Astrocyte (in vitro differentiated cells and primary cell): ENCODE results near the gene ACADSB. TPM values are rescaled to one million over a fixed set of nuclear protein-coding genes. Genes with fewer than 3 reads are reported as not detected.

Experiments
- DNase-seq: peaks from one replicate; pipeline ENCODE4 v3.0.0-alpha.2; 2010; ENCODE audit warnings: low read depth
- FAIRE-seq: peaks from 2 replicates; lab custom pipeline; 2011; peaks lifted over from hg19 to GRCh38; lab: Jason Lieb, UNC
- H2AFZ ChIP-seq: 2 replicates; pipeline ENCODE4 v1.6.0; 2012; ENCODE audit warnings: low read depth, low read length, inconsistent platforms
- H3K27ac ChIP-seq: 2 replicates; pipeline ENCODE4 v1.5.1; 2011; ENCODE audit warnings: low read depth, low read length, inconsistent platforms
- H3K27me3 ChIP-seq: 2 replicates; pipeline ENCODE4 v1.6.0; 2011; ENCODE audit warnings: low read length, inconsistent platforms; ENCODE audit not compliant: insufficient read depth
- H3K36me3 ChIP-seq: 2 replicates; pipeline ENCODE4 v1.5.1; 2011; ENCODE audit warnings: low read length, inconsistent platforms; ENCODE audit not compliant: insufficient read depth
- H3K4me1 ChIP-seq: 2 replicates; pipeline ENCODE4 v1.5.1; 2011; ENCODE audit warnings: low read length, inconsistent platforms; ENCODE audit not compliant: insufficient read depth
- H3K4me2 ChIP-seq: 2 replicates; pipeline ENCODE4 v1.6.0; 2012; ENCODE audit warnings: low read length, inconsistent platforms
- H3K4me3 ChIP-seq: 2 replicates; pipeline ENCODE4 v1.5.1; 2011; ENCODE audit warnings: low read depth, mild to moderate bottlenecking, low read length, inconsistent platforms; ENCODE audit not compliant: insufficient read depth
- H3K79me2 ChIP-seq: 2 replicates; pipeline ENCODE4 v1.6.0; 2012; ENCODE audit warnings: mild to moderate bottlenecking, low read length, inconsistent platforms; ENCODE audit not compliant: insufficient read depth
- H3K9ac ChIP-seq: 2 replicates; pipeline ENCODE4 v1.6.0; 2012; ENCODE audit warnings: mild to moderate bottlenecking, low read length, inconsistent platforms
- H3K9me3 ChIP-seq: 2 replicates; pipeline ENCODE4 v1.5.1; 2012; ENCODE audit warnings: low read depth, mild to moderate bottlenecking, low read length, inconsistent platforms; ENCODE audit not compliant: insufficient read depth
- H4K20me1 ChIP-seq: 2 replicates; pipeline ENCODE4 v1.6.0; 2012; ENCODE audit warnings: low read length, inconsistent platforms; ENCODE audit not compliant: insufficient read depth
- H3K27ac Mint-ChIP-seq: one replicate; pipeline ENCODE4 v1.8.0; 2021; ENCODE audit warnings: mild to moderate bottlenecking, mixed read lengths; ENCODE audit not compliant: unreplicated experiment
- H3K27me3 Mint-ChIP-seq: one replicate; pipeline ENCODE4 v1.8.0; 2021; ENCODE audit warnings: low read depth, mixed read lengths; ENCODE audit not compliant: unreplicated experiment
- H3K36me3 Mint-ChIP-seq: one replicate; pipeline ENCODE4 v1.8.0; 2021; ENCODE audit warnings: low read depth, mixed read lengths; ENCODE audit not compliant: unreplicated experiment
- H3K4me1 Mint-ChIP-seq: one replicate; pipeline ENCODE4 v1.8.0; 2021; ENCODE audit warnings: low read depth, mixed read lengths; ENCODE audit not compliant: unreplicated experiment
- H3K4me3 Mint-ChIP-seq: one replicate; pipeline ENCODE4 v1.8.0; 2021; ENCODE audit warnings: mild to moderate bottlenecking, moderate library complexity, mixed read lengths; ENCODE audit not compliant: unreplicated experiment
- H3K9me3 Mint-ChIP-seq: one replicate; pipeline ENCODE4 v1.8.0; 2021; ENCODE audit warnings: mild to moderate bottlenecking, mixed read lengths; ENCODE audit not compliant: unreplicated experiment
- CTCF ChIP-seq: IDR thresholded peaks from 2 replicates; pipeline ENCODE4 v1.5.1; 2011; ENCODE audit warnings: low read depth, mild to moderate bottlenecking, inconsistent platforms, low read length, moderate library complexity; ENCODE audit not compliant: insufficient read depth
- EZH2 ChIP-seq: IDR thresholded peaks from 2 replicates; pipeline ENCODE4 v1.6.1; 2012; ENCODE audit warnings: mild to moderate bottlenecking, low read length, inconsistent platforms; ENCODE audit not compliant: insufficient read depth
- total RNA-seq: library from RNA; stranded (reverse); gene quantifications from 2 replicates; pipeline ENCODE4 v1.2.1, GENCODE V29; 2021

Gene ACADSB
- total RNA-seq, 1 donor from 2014 or later: 10.0 TPM

- no peaks in the 10 kb centered on the region for H4K20me1 ChIP-seq
- no peaks in the 10 kb centered on the region for H3K9me3 ChIP-seq
- no peak overlapping the region for H3K4me3 Mint-ChIP-seq
- H3K4me3 ChIP-seq: no peak overlapping the region
- no peak overlapping the region for H2AFZ ChIP-seq
- peaks cover 18% of the 10 kb centered on the region for H3K27me3 Mint-ChIP-seq
- H3K4me2 ChIP-seq: no peak overlapping the region
- no peaks in the 10 kb centered on the region for H3K36me3 Mint-ChIP-seq
- no peaks in the 10 kb centered on the region for H3K79me2 ChIP-seq
- H3K4me1 ChIP-seq: no peaks in the 10 kb centered on the region
- H3K36me3 ChIP-seq: no peaks in the 10 kb centered on the region
- DNase-seq (no peak), FAIRE-seq (no peak)
- TF ChIP-seq EZH2 (no peak), CTCF (no peak)
- H3K9ac ChIP-seq: no peak overlapping the region
- H3K27ac Mint-ChIP-seq: no peak overlapping the region
- no peaks in the 10 kb centered on the region for H3K9me3 Mint-ChIP-seq
- no peaks in the 10 kb centered on the region for H3K27me3 ChIP-seq
- H3K4me1 Mint-ChIP-seq: no peaks in the 10 kb centered on the region
- H3K27ac ChIP-seq: no peak overlapping the region
Measured at GRCh38 chr10:123101872-123102271, 93.1 kb downstream of the ACADSB start.

GRCh38 chr10:123102673-123103072, 93.9 kb downstream of the ACADSB start:
- H3K27ac Mint-ChIP-seq: no peak overlapping the region
- H2AFZ ChIP-seq: no peak overlapping the region
- no peaks in the 10 kb centered on the region for H3K4me1 Mint-ChIP-seq
- no peak for TF ChIP-seq CTCF
- no peak for TF ChIP-seq EZH2
- H3K4me2 ChIP-seq: no peak overlapping the region
- H3K4me3 ChIP-seq: no peak overlapping the region
- no peaks in the 10 kb centered on the region for H3K36me3 Mint-ChIP-seq
- H3K27ac ChIP-seq: no peak overlapping the region
- H3K27me3 Mint-ChIP-seq: peaks cover 12% of the 10 kb centered on the region
- no peaks in the 10 kb centered on the region for H3K36me3 ChIP-seq
- H3K9me3 Mint-ChIP-seq: no peaks in the 10 kb centered on the region
- no peak for FAIRE-seq
- H3K27me3 ChIP-seq: no peaks in the 10 kb centered on the region
- H3K79me2 ChIP-seq: no peaks in the 10 kb centered on the region
- no peaks in the 10 kb centered on the region for H4K20me1 ChIP-seq
- DNase-seq: no peak
- no peaks in the 10 kb centered on the region for H3K9me3 ChIP-seq
- no peak overlapping the region for H3K9ac ChIP-seq
- no peak overlapping the region for H3K4me3 Mint-ChIP-seq
- no peaks in the 10 kb centered on the region for H3K4me1 ChIP-seq

- H3K27me3 Mint-ChIP-seq: peaks cover 12% of the 10 kb centered on the region
- H2AFZ ChIP-seq: no peak overlapping the region
- no peaks in the 10 kb centered on the region for H4K20me1 ChIP-seq
- H3K4me1 Mint-ChIP-seq: no peaks in the 10 kb centered on the region
- no peaks in the 10 kb centered on the region for H3K9me3 ChIP-seq
- H3K4me2 ChIP-seq: no peak overlapping the region
- H3K9ac ChIP-seq: no peak overlapping the region
- H3K27me3 ChIP-seq: no peaks in the 10 kb centered on the region
- H3K36me3 ChIP-seq: no peaks in the 10 kb centered on the region
- no peak overlapping the region for H3K4me3 Mint-ChIP-seq
- no peak for TF ChIP-seq EZH2
- no peak for TF ChIP-seq CTCF
- no peaks in the 10 kb centered on the region for H3K4me1 ChIP-seq
- H3K4me3 ChIP-seq: no peak overlapping the region
- FAIRE-seq: no peak
- no peaks in the 10 kb centered on the region for H3K79me2 ChIP-seq
- DNase-seq: no peak
- no peaks in the 10 kb centered on the region for H3K9me3 Mint-ChIP-seq
- no peaks in the 10 kb centered on the region for H3K36me3 Mint-ChIP-seq
- no peak overlapping the region for H3K27ac ChIP-seq
- H3K27ac Mint-ChIP-seq: no peak overlapping the region
Measured at GRCh38 chr10:123103944-123104343, 95.1 kb downstream of the ACADSB start.

Other genes with a start within 250 kb of the ACADSB start
- gene CUZD1, start 163.1 kb upstream of the ACADSB start, total RNA-seq: 0.17 and 0.23 TPM in 2 replicates
- gene FAM24B, start 129.4 kb upstream of the ACADSB start, total RNA-seq: 1.9 and 2.6 TPM in 2 replicates
- not detected in 2 replicates for gene FAM24A, start 98.4 kb upstream of the ACADSB start, total RNA-seq
- 13.5 and 14.3 TPM in 2 replicates for gene C10orf88, start 54.8 kb upstream of the ACADSB start, total RNA-seq
- gene PSTK, start 28.6 kb upstream of the ACADSB start, total RNA-seq: 3.7 and 4.8 TPM in 2 replicates
- 10.8 and 11.0 TPM in 2 replicates for gene IKZF5, start 211 bp upstream of the ACADSB start, total RNA-seq
- not detected in 2 replicates for gene HMX3, start 127.0 kb downstream of the ACADSB start, total RNA-seq
- gene HMX2, start 139.1 kb downstream of the ACADSB start, total RNA-seq: not detected in 2 replicates
- 79.7 and 81.7 TPM in 2 replicates for gene BUB3, start 145.4 kb downstream of the ACADSB start, total RNA-seq